ENCODE data around the gene TMEM174. TPM values are rescaled to one million over a fixed set of nuclear protein-coding genes. Genes with fewer than 3 reads are reported as not detected.

TMEM174 gene
- total and polyA plus RNA-seq, 2 of the 4 experiments (the other 2 are of a cell fraction), result not detected

DNA sequence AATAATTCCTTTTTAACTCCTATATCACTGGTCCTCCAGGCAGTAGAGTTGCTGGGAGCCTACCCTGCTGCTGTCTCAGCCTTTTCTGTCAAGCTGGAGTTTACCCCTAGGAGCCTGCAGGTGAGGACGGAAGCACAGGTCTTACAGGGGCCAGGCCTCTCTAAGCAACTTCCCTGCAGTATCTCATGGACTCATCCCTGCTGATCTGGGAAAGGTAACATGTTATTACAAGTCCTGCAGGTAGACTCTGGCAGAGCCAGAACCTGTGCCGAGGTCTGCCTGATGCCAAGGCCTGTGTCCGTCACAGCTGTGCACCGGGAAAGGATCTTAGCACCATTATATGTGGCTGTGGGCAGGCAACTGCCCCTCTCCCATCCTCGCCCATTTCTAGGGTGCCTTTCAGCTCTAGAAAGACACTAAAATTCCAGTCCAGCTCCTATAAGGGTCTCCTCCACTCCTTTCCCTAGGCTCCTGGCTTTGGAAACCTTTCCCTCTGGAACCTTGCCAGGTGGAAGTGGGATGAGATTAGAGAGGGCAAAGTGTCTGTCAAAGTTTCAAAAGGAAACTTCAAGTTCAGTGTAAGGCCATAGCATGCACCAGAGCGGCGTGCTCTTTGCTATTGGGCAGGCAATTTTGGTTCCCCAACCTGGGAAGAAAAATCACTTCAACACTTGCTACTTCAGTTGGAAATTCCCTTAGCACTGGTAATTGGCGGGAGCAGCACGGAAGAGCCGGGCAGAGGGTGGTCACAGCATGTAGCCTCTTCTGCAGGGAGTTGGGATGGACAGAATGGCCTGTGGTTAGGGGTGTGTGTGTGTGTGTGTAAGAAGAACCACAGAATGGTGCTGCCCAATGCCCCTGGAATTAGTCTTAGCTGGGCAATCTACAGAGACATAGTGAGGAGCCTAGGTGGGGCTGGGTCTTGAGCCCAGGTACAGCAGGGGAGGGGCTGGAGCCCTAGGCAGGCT, 35.1 kb upstream of the TMEM174 start:
- H3K27ac ChIP-seq (ENCODE audit: insufficient read depth, low read length), result no peak overlapping the region
- H2AK5ac ChIP-seq (ENCODE audit: low read depth, low read length), result no peak overlapping the region
- H2BK15ac ChIP-seq (ENCODE audit: low read depth, low read length), result no peak overlapping the region
- H3K18ac ChIP-seq (ENCODE audit: low read depth, low read length), result no peak overlapping the region
- H4K5ac ChIP-seq (ENCODE audit: low read depth, low read length), result no peak overlapping the region
- no peak overlapping the region for H2BK20ac ChIP-seq (ENCODE audit: low read depth, low read length)
- no peaks in the 10 kb centered on the region for H3K9me3 ChIP-seq (ENCODE audit: control insufficient read depth, insufficient read depth, low read length)
- no peak overlapping the region for H3K4me2 ChIP-seq (ENCODE audit: low read depth, low read length)
- no peak overlapping the region for H3K56ac ChIP-seq (ENCODE audit: extremely low read depth, insufficient read depth, low read length)
- in situ Hi-C loops (cut with MboI; ENCODE audit: low sequenced_read_pairs), result no loop called here
- no peak for DNase-seq
- no peak overlapping the region for H3K4me3 ChIP-seq (ENCODE audit: insufficient read depth, low read depth, low read length)
- H3K23ac ChIP-seq (ENCODE audit: low read depth, low read length), result no peak overlapping the region
- no peak overlapping the region for H2BK120ac ChIP-seq (ENCODE audit: low read depth, low read length)
- BruUV-seq (replicated peaks), result no TSS peak
- H3K27me3 ChIP-seq (ENCODE audit: control insufficient read depth, insufficient read depth, low read length), result peaks cover 4% of the 10 kb centered on the region
- ATAC-seq (ENCODE audit: low read depth), result no peak
- no peaks in the 10 kb centered on the region for H4K20me1 ChIP-seq (ENCODE audit: insufficient read depth, low read length)
- no peak overlapping the region for H2AFZ ChIP-seq (replicated peaks; ENCODE audit: low read length, poor library complexity)
- H3K14ac ChIP-seq (replicated peaks; ENCODE audit: low read depth, low read length), result no peak overlapping the region
- WGBS, 2 experiments (ENCODE audit: extremely low coverage in 2 of 2, insufficient read length in 1 of 2), result 100% methylated on average over 3 of the region's 10 CpGs; no CpG with 5 or more reads in 1 of the 2 experiments
- H2BK5ac ChIP-seq (ENCODE audit: low read depth, low read length, poor library complexity, severe bottlenecking), result no peak overlapping the region
- intact Hi-C loops (cut with micrococcal nuclease), result loop anchor here (5.0 kb wide), 1 partner anchor 64 kb away; no protein-coding TSS in a partner anchor
- H3K79me1 ChIP-seq (ENCODE audit: low read depth in 1 of 2, low read length in 2 of 2), result no peaks in the 10 kb centered on the region
- H3K9ac ChIP-seq (ENCODE audit: low read depth, low read length), result no peak overlapping the region
- H3K9me1 ChIP-seq (ENCODE audit: insufficient read depth, low read length), result peaks cover 5% of the 10 kb centered on the region; the same call in 1 of the 2 replicates
- CTCF ChIA-PET, result interaction anchor here (0.7 to 1.0 kb wide), 2 partner anchors 22 to 41 kb away, joined by 3 read pairs; no protein-coding TSS in a partner anchor
- peaks cover 6% of the 10 kb centered on the region for H3K4me1 ChIP-seq (ENCODE audit: control insufficient read depth, insufficient read depth, low read length)
- POLR2A ChIA-PET (ENCODE audit: unreplicated experiment), result no interaction called here
- no peak overlapping the region for H4K8ac ChIP-seq (ENCODE audit: low read depth in 2 of 2, low read length in 2 of 2)
- dilution Hi-C loops (cut with HindIII; ENCODE audit: low sequenced_read_pairs, unreplicated experiment), result no loop called here
- H2AK9ac ChIP-seq (replicated peaks; ENCODE audit: low read depth, low read length, poor library complexity), result no peak overlapping the region
- no peak overlapping the region for H4K91ac ChIP-seq (ENCODE audit: insufficient read depth, low read depth, low read length)
- H3K4ac ChIP-seq (ENCODE audit: low read depth, low read length), result no peak overlapping the region
- no peaks in the 10 kb centered on the region for H3K36me3 ChIP-seq (ENCODE audit: control insufficient read depth, insufficient read depth, low read length)
- TF ChIP-seq CHD1 (IDR thresholded peaks at IDR 0.05; ENCODE audit: low read depth, low read length), result no peak
- TF ChIP-seq SMC3 (IDR thresholded peaks at IDR 0.05; ENCODE audit: low read depth, low read length), result no peak
- no peak for TF ChIP-seq BHLHE40 (IDR thresholded peaks at IDR 0.05; ENCODE audit: low read depth, low read length)
- no peak for TF ChIP-seq RCOR1 (IDR thresholded peaks at IDR 0.05; ENCODE audit: insufficient replicate concordance, low read length)
- TF ChIP-seq CEBPB (IDR thresholded peaks at IDR 0.05; ENCODE audit: low read depth, low read length), result no peak
- TF ChIP-seq NFE2L2 (IDR thresholded peaks at IDR 0.05; ENCODE audit: low read depth, low read length), result no peak
- no peak for TF ChIP-seq RAD21 (IDR thresholded peaks at IDR 0.05; ENCODE audit: low read length)
- TF ChIP-seq, protein P1, sequence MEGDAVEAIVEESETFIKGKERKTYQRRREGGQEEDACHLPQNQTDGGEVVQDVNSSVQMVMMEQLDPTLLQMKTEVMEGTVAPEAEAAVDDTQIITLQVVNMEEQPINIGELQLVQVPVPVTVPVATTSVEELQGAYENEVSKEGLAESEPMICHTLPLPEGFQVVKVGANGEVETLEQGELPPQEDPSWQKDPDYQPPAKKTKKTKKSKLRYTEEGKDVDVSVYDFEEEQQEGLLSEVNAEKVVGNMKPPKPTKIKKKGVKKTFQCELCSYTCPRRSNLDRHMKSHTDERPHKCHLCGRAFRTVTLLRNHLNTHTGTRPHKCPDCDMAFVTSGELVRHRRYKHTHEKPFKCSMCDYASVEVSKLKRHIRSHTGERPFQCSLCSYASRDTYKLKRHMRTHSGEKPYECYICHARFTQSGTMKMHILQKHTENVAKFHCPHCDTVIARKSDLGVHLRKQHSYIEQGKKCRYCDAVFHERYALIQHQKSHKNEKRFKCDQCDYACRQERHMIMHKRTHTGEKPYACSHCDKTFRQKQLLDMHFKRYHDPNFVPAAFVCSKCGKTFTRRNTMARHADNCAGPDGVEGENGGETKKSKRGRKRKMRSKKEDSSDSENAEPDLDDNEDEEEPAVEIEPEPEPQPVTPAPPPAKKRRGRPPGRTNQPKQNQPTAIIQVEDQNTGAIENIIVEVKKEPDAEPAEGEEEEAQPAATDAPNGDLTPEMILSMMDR (conservative IDR thresholded peaks at IDR 0.05; ENCODE audit: low read depth, low read length), result no peak
- no peak for TF ChIP-seq MAFK (IDR thresholded peaks at IDR 0.05; ENCODE audit: low read depth, low read length)
- TF ChIP-seq, protein P2, sequence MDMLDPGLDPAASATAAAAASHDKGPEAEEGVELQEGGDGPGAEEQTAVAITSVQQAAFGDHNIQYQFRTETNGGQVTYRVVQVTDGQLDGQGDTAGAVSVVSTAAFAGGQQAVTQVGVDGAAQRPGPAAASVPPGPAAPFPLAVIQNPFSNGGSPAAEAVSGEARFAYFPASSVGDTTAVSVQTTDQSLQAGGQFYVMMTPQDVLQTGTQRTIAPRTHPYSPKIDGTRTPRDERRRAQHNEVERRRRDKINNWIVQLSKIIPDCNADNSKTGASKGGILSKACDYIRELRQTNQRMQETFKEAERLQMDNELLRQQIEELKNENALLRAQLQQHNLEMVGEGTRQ (IDR thresholded peaks at IDR 0.05; ENCODE audit: low read depth, low read length), result no peak
- TF ChIP-seq, protein P3, sequence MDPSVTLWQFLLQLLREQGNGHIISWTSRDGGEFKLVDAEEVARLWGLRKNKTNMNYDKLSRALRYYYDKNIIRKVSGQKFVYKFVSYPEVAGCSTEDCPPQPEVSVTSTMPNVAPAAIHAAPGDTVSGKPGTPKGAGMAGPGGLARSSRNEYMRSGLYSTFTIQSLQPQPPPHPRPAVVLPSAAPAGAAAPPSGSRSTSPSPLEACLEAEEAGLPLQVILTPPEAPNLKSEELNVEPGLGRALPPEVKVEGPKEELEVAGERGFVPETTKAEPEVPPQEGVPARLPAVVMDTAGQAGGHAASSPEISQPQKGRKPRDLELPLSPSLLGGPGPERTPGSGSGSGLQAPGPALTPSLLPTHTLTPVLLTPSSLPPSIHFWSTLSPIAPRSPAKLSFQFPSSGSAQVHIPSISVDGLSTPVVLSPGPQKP (IDR thresholded peaks at IDR 0.05; ENCODE audit: borderline replicate concordance, low read depth, low read length), result no peak
- TF ChIP-seq RFX5 (IDR thresholded peaks at IDR 0.05; ENCODE audit: low read depth, low read length), result no peak
- no peak for TF ChIP-seq MXI1 (IDR thresholded peaks at IDR 0.05; ENCODE audit: borderline replicate concordance, low read depth, low read length)
- TF ChIP-seq POLR2A (IDR thresholded peaks at IDR 0.05; ENCODE audit: low read depth, low read length), result no peak

Data from IMR-90 (cell line).